WTC11 (cell line): ENCODE data around the gene FOXP4.

Source experiments
- AR ChIP-seq: fragments of 250-450 bp; sonication (Bioruptor Pico); IDR thresholded peaks from 2 replicates; pipeline ENCODE4 v1.9.0; 2021; ENCODE audit warnings: mild to moderate bottlenecking
- ATF2 ChIP-seq: sonication (generic); formaldehyde crosslinking; IDR thresholded peaks from 2 replicates; pipeline ENCODE4 v1.8.1; 2022; ENCODE audit warnings: low read depth, missing genetic modification reagents, borderline replicate concordance
- CDX4 ChIP-seq: fragments of 250-450 bp; sonication (Bioruptor Pico); IDR thresholded peaks from 2 replicates; pipeline ENCODE4 v1.9.0; 2021; ENCODE audit warnings: moderate library complexity, mild to moderate bottlenecking, inconsistent platforms, borderline replicate concordance
- CREB1 ChIP-seq: sonication (generic); formaldehyde crosslinking; IDR thresholded peaks from 2 replicates; pipeline ENCODE4 v1.8.0; 2023; ENCODE audit warnings: mild to moderate bottlenecking, missing genetic modification reagents
- CTCF ChIP-seq: fragments of 200-600 bp; IDR thresholded peaks from 2 replicates; pipeline ENCODE4 v1.8.0; 2022; ENCODE audit warnings: antibody characterized with exemption
- E2F1 ChIP-seq: sonication (generic); formaldehyde crosslinking; IDR thresholded peaks from 2 replicates; pipeline ENCODE4 v1.8.0; 2022; ENCODE audit warnings: mild to moderate bottlenecking, missing genetic modification reagents
- ESRRA ChIP-seq: sonication (generic); formaldehyde crosslinking; IDR thresholded peaks from 2 replicates; pipeline ENCODE4 v1.8.1; 2022; ENCODE audit warnings: mild to moderate bottlenecking, missing genetic modification reagents, borderline replicate concordance
- MAX ChIP-seq: sonication (generic); formaldehyde crosslinking; IDR thresholded peaks from 2 replicates; pipeline ENCODE4 v1.8.0; 2022; ENCODE audit warnings: mild to moderate bottlenecking, missing genetic modification reagents
- NR1H2 ChIP-seq: sonication (generic); formaldehyde crosslinking; IDR thresholded peaks from 2 replicates; pipeline ENCODE4 v1.9.0; 2021; ENCODE audit warnings: mild to moderate bottlenecking, moderate library complexity, missing genetic modification reagents
- USF1 ChIP-seq: sonication (generic); formaldehyde crosslinking; IDR thresholded peaks from 2 replicates; pipeline ENCODE4 v1.8.0; 2022; ENCODE audit warnings: mild to moderate bottlenecking, missing genetic modification reagents
- ZNF317 ChIP-seq: sonication (generic); formaldehyde crosslinking; IDR thresholded peaks from 2 replicates; pipeline ENCODE4 v1.8.1; 2023; ENCODE audit warnings: low read depth, mild to moderate bottlenecking, moderate library complexity, missing genetic modification reagents, borderline replicate concordance
- ZNF396 ChIP-seq: fragments of 250-450 bp; sonication (Bioruptor Pico); IDR thresholded peaks from 2 replicates; pipeline ENCODE4 v1.8.0; 2021; ENCODE audit warnings: mild to moderate bottlenecking, moderate library complexity, borderline replicate concordance
- ZNF512 ChIP-seq: sonication (generic); formaldehyde crosslinking; IDR thresholded peaks from 2 replicates; pipeline ENCODE4 v1.8.1; 2022; ENCODE audit warnings: missing genetic modification reagents, borderline replicate concordance

GRCh38 chr6:41598670-41599014 is 52.5 kb downstream of the FOXP4 start:
- TF ChIP-seq ZNF512 (no peak), USF1 (no peak), CTCF (no peak), NR1H2 (CRISPR knock-in tag) (no peak), MAX (CRISPR knock-in tag) (no peak), E2F1 (CRISPR knock-in tag) (no peak), ZNF317 (CRISPR knock-in tag) (no peak), CREB1 (CRISPR knock-in tag) (no peak), ATF2 (CRISPR knock-in tag) (no peak), AR (CRISPR knock-in tag) (no peak), ESRRA (CRISPR knock-in tag) (no peak), CDX4 (CRISPR knock-in tag) (no peak), ZNF396 (no peak)
